CD4-positive, alpha-beta T cell treated with Interleukin-4 for 1 hour (primary cell): ENCODE data around the gene ADARB2.

Experiments
- DNase-seq, 2 donors: peaks; one replicate each; pipeline ENCODE4 v3.0.0-alpha.2; 2020 to 2022

Gene ADARB2

DNA sequence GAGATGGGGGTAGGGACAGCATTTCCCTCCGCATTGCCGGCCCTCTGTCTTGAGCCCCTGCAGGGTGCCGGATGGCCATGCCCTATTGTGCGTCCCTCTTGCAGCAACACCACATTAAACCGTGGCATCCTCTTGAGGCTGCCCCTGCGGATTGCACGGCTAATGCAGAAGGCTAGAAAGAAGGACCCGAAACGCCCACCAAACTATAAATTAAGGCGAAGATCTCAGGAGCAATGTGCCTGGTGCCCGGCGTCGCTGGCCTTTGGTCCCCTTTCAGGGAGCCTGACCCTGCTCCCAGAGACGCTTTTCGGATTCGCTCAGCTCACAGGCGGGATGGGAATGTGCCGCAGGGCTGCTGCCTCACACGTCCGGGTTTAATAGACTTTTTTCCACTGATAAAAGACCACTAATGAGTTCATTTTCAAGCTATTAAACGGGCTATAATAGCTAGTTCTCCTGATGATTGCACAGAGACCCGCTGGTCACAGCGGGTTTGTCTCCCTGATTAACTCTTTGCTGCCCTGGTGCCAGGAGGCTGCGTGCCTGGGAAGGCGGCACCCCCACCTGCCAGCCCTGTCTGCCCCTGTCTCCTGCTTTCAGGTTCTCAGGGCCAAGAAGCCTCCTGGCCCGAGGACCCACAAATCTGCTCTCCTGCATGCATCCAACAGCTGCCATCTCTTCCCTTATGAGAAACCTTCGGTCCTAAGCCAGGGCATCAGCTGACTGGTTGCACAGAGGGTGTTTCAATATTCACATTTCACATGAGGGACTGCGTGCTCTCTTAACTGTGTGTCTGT, 128.3 kb downstream of the ADARB2 start:
- no peak for DNase-seq

DNA sequence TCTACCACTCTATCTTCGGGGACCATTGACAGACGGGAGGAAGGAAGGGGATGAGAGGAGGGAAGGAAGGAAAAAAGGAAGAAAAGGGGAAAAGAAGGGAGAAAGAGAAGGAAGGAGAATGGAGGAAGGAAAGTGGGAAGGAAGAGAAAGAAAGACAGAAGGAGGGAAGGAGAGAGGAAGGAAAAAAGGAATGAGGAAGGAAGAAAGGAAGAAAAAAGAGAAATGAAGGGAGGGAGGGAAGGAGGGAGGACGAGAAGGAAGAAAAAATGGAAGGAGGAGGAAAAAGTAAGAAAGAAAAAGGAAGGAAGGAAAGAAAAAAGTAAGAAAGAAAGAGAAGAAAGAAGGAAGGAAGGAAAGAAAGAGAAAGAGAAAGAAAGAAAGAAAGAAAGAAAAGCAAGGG, 128.9 kb downstream of the ADARB2 start:
- DNase-seq: no peak

DNA sequence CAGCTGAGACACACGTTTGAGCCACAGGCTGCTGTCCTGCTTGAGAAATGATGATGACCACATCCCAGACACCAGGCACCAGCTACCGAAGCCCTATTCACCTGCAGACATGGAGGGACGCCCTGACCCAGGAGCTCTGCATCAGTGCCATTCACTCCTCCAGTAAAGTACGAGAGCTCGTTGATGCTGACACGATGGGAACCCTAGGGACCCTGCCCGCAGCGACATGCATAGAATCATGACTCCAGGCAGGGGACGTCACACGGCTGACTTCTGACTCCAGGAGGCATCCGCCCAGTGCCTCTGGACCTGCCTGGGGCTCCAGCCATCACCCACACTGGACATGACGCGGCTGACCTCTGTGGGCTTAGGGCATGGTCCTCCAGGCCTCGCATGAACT, 129.9 kb downstream of the ADARB2 start:
- DNase-seq: no peak

DNA sequence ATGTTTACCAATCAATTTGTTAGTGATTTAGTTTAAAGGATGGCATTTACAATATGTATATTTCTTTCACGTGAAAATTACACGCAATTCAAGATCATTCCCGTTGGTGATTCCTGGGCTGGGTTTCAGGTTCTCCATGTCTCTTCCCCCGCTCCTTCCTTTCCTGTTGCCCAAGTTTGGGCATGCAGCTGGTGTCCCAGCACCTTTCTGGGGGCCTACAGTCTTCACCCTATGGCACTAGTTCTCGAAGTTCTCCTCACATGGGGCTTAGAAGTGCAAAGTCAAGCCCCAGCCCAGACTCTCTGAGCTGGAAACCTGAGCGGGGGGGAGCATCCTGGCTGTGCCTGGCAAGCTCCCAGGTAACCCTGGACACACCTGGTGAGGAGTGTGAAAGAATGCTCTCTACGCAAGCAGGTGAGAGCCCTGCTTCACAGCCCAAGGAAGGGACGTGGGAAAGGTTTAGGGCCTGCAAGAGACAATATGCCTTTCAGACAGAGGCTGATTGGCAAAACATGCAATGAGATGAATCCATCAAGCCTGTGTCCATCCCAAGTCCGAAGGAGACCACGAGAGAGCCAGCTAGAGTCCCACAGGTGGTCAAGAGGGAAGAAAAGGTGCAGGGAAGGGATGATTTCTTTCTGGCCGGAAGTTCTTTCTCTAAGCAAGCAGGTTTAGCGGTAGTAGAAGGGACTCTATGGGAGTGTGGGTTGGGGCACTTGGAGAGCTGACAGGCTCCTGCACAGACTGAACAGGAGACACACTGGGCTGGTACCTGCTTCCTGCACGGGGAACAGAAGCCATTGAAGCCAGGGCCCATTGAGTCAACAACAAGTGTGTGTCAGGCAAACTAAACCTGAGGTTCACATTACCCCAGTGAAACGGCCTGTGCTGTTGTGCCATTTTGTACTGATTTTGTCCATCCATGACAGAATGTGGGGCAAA, 131.1 kb downstream of the ADARB2 start:
- no peak for DNase-seq

DNA sequence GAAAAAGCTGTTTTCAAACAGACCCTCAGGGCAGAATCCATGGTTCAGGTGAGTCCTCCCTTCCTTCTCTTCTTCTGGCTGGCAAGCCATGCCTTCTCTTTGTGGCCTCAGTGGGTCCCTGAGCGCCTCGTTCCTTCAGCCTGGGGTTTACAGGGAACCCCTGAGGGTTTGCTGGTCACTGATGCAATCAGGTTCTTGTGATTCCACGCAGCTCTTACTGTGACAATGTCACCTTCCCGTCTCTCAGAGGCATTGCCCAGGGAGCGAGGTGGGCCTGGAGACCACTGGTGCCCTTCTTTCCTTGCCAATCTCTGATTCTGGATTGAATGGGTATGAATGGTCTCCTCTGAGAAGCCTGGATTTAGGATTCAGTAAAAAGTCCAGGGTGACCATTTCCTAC, 132.2 kb downstream of the ADARB2 start:
- DNase-seq: no peak

DNA sequence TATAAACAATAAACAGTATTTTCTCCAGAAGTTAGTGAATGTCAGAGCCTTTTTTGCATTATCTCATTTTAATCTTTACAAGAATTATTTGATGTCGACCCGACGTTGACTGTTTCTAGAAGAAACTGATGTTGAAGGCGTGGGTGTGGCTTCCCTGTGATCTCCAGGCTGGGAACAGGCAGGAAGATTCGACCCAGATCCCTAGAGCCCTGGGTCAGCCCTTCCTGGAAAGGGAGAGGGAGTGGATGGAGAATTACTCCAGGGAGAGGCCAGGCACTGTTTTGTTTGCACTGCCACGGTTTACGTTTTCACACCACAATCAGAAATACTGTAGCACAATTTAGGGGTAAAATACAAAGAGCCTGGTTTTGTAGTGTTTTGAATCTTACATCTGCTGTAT, 133.1 kb downstream of the ADARB2 start:
- DNase-seq: no peak

DNA sequence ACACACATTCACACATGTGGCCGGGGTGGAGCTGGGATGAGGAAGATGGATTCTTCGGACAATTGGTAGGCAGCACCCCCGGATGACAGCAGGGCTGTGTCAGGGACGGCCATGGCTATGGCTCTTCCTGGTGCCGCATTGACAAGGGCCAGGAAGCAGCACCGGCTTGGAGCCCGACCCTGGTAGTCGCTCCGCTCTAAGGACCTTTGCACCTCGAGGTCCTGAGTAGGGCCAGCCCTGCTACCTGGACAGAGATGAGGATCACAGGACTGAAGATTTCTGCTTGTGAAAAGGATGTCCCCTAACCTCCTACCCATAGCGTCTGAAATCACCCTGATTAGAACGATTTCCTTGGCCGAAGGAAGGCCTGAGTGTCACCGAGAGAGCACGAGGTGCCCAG, 134.1 kb downstream of the ADARB2 start:
- DNase-seq: no peak

DNA sequence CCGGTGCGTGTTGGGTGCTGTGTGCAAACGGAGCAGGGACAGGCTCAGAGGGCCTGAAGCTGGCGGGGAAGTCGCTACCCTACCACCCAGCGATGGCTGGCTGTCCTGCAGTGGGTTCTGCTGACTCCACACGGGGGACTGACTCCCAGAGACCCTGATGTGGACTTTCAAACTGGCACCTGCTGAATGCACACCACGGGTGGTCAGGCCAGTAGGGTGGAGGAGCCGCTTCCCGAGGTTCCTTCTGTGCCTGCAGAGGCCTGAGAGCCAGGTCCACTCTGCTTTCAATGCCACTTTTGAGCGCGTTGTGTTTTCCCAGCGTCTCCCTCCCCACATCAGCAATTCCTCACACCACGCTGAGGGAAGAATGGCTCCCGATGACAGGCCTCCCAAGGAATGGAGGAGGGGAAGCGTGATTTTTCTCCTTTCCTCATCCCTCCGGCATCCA, 135.3 kb downstream of the ADARB2 start:
- no peak for DNase-seq

DNA sequence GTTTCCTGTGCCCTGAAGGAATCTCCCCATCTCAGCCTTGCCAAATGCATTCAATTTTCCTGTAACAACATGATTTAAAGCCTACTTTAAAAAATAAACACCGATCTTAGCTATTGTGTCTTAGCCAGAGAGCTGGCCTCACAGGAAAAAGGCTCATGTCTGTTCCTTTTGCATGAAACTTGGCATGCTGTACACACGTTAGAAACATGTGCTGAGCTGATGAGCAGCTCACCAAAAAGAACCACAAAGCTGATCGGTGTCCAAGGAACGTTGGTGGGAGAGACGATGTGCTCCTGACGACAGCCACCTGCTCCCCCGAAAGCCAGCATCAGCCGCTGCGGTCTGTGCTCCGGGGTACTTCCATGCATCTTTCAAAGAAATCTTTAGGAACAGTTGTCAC, 135.9 kb downstream of the ADARB2 start:
- DNase-seq: no peak

DNA sequence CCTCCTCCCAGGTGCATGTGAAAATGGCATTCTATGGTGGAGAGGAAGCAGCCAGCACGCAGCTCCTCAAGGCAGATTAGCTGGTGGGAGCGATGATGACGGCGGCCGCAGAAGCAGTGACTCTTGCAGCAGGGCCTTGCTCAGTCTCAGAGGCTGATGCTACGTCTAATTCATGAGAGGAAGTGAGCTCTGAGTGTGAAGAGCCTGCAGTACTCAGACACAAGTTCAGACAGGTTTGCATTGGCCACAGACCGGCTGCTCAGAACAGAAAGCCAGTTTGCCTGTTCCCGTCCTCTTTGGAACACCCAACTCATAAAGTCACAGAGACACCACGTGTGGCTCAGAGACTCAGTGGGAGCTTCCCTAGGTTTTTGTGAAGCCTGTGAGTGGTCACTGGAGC, 136.5 kb downstream of the ADARB2 start:
- no peak for DNase-seq

DNA sequence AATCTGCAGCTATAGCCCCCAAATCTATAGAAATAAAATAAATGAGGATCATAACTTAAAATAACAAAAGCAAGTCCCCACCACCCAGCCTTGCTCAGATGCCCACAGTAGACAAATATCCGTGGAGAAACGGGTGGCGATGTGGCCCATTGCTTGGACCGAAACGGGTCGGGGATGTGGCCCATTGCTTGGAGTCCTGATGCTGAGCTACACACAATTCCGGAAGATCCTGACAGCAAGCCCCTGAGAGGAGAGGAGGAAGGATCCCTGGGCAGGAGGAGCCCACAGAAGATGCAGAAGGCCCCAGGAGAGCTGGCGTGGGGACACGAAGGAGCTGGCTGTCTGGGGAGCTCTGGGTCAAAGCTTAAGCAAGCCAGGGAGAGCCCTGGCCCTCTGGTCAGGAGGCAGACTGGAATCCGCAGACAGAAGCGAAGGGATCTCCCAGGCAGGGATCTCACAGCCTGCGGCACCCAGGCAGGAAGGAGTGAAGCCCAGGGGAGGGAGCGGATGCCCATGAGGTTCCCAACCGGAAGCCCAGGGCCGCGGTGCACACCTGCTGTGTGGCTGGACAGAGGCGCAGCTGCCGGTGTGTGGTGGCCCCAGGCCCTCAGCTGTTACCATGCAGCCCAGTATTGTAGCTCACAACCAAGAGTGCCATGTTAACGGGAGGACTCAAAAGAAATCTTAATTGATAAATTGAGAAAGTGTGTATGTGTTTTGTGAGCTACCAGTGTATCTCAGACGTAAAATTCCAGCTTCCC, 138.8 kb downstream of the ADARB2 start:
- DNase-seq: no peak

DNA sequence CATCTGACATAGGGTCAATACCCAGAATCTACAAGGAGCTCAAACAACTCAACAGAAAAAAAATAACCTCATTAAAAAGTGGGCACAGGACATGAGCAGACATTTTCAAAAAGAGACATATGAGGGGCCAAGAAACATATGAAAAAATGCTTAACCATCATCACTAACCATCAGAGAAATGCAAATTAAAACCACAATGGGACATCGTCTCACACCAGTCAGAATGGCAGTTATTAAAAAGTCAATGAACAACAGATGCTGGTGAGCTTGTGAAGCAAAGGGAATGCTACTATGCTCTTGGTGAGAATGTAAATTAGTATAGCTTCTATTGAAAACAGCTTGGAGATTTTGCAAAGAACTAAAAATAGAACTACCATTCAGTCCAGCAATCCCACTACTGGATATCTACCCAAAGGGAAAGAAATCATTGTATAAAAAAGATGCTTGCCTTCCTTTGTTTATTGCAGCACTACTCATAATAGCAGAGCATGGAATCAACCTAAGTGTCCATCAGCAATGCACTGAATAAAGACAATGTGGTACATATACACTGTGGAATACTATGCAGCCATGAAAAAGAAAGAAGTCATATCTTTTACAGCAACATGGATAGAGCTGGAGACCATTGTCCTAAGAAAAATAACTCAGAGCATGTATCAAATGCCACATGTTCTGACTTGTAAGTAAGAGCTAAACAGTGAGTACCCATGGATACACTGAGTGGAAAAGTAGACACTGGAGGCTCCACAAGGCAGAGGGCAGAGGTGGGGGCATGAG, 139.8 kb downstream of the ADARB2 start:
- no peak for DNase-seq

DNA sequence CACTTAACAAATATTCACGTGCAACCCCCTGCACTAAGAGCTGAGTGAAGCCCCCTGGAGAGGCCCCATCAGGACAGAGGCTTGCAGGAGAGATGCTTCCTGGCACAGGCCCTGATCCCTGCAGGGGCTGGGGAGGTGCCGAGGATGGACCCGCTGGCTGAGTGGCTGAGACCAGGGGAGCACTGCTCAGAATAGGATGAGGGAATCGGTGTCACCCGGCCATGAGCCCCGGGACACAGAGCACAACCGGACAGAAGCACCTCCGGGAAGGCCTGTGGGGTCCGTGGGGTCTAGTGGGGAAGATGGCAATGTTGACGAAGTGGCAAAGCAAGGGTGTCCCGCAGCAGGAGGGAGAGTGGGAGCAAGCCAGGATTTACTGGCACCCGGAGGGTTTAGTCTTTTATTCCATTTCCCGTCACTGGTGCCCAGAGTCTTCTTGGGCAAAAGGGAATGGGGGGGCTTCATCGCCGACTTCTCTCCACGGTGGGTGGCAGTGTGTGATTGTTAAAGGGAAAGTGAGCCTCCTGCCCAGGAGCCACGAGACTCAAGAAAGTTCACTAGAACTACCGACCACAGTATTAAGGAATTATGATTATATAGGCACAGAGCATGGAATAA, 140.7 kb downstream of the ADARB2 start:
- DNase-seq: no peak

DNA sequence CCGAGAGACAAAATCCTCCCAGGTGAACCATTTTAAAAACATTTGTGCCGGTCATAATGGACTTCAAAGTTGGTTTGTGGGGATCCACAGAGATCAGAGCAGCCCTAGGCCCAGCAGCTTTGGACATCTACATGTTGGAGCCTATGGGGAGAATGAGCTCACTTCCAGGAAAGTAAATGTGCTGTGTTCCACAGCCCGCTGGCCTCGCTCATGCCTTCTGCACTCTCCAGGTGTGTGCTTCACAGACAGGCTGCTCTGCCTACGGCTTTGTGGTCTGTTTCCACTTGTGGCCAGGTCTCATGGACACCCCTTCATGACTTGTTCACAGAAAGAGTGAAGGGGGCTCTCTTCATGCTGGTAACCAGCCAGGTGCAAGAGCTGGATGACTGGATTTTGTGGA, 141.6 kb downstream of the ADARB2 start:
- DNase-seq: no peak

DNA sequence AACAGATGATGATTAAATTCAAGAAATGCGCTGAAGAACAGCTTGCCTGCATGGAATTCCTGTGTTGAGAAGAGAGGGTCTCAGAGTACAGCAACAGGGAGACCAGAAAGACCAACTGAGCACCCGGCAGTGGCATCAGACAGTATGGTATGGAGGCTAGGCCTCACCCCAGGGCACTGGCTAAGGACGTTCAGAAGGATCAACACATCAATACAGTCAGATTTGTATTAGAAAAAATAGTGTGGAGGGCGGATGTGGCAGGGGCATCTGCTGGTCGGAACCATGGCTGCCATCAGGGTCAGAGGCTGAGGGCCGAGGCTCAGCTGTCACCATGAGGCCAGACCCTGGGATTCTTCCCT, 142.1 kb downstream of the ADARB2 start:
- DNase-seq: no peak

DNA sequence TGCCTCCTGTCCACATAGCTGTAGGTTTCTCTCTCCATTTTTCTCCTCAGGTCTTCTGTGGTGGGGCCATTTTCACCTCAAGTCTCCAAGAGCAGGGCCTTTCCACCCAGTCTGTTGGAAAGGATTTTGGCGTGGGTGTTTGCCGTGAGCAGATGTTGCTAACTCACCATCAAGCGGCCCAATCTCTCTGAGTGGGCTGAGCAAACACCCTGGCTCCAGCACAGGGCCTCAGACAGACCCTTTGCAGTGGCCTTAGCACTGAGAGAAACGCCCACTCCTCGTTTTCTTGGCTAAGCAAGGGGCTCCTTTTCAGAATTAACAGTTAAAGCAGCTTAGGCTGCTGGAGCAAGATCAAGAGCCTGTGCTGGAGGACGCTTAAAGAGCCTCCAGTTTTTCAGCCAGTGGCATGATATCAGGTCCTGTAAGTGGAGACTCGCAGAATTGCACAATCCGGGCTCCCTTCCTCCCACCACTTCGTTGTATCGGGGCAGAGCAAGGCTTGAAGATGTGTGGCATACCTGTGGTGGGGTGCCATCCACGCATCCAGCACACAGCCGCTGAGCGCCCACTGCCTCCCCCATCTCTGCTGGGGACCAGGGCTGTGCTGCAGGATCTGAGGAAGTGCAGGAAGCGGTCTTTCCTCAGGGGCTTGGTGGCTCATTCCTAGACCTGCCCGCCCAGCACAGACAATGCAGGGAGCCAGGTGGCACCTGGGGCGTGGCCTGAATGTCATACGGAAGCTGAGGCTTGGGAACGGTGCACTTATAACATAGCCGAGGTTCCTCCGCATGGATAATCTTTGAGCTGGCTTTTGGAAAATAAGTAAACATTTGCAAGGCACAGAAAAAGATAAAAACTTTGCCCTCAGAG, 142.7 kb downstream of the ADARB2 start:
- DNase-seq: no peak

DNA sequence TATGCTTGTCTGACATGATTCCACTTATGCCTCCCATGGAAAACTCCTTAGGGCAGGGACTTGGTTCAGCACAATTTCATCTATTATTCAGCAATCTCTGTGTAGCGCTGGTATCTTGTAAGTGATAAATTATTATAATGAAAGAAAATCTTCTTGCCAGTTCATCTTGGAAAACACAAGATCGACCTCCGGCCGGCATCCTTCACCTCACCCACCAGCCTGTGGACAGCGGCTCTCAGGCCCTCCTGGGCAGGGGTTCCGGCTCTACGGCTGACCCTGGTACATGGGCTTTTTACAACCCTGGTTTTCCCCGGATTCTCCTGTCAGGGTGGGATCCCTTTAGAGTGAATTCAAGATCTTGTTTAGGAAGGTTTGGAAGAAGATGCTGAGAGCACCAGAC, 145.6 kb downstream of the ADARB2 start:
- DNase-seq: no peak

DNA sequence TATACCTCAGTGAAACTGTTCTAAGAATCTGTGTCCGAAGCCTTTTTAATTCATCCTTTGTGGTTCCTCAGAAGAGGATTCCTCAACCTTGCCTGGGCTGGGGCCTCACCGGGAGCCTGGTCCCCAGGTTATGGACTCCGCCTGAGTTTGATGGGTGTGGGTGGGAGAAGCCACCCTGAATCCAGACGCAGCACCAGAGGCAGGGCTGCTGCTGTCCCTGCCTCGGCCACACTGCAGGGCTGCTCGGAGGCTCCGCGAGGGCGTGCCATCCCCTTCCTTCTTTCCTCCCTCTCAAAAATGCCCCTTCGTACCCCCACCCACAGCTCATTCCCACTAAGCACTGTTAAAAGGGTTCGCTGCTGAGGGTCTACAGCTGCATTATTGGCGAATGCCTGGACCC, 146.3 kb downstream of the ADARB2 start:
- DNase-seq: no peak

DNA sequence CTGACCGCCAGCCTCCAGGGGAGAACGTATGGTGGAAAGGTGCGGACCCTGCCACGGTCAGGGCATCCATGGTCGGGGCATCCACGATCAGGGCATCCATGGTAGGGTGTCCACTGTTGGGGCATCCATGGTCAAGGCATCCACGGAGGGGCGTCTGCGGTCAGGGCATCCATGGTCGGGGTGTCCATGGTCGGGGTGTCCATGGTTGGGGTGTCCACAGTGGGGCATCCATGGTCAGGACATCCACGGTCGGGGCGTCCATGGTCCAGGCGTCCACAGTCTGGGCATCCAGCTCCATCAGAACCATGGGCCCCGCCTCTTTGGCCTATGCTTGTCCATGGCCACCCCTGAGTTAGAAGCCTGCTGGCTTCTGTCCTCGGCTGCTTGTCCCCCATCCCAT, 148.1 kb downstream of the ADARB2 start:
- no peak for DNase-seq

DNA sequence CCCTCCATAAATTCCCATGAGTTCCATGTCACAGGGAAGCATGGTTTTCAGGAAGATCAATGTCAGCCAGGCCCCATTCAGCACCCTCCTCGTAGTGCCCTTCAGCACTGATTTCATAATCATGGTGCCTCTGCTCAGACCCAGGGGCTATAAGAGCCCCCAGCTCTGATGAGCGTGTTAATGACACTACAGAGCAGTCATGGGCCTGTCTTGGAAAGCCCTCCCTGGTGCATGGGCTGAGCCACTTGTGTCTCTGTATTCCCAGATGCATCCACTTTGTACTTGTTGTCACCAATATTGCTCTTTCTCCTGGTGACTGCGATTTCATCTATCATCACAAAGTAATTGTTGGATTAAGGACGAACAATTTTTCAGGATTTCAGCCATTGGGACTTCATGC, 154.6 kb downstream of the ADARB2 start:
- DNase-seq: no peak

DNA sequence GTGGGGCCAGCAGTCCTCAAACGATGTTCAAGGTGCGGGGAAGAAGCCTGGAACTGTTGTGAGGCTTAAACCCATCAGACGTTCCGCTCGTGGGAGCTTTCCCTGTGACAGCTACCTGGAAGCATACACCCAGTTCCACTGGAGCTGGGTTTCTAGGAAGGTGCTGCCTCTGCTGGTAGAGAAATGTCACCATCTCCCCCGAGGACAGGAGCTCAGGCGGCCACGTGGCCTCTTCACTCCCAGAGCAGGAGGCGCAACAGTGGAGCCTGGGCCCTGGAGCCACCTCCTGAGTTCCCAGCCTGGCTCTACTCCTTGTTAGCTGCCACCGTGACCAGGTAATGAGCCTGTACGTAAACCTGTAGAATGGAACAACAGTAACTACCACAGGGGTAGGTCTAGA, 156.1 kb downstream of the ADARB2 start:
- no peak for DNase-seq
